NCI-H2227 (cell line): Measurements from ENCODE around the gene VSIG10.

Experiments used
- DNase-seq: peaks from one replicate; lab custom pipeline; 2025; ENCODE audit not compliant: unreplicated experiment; lab: John Stamatoyannopoulos, UW

The VSIG10 gene

DNA sequence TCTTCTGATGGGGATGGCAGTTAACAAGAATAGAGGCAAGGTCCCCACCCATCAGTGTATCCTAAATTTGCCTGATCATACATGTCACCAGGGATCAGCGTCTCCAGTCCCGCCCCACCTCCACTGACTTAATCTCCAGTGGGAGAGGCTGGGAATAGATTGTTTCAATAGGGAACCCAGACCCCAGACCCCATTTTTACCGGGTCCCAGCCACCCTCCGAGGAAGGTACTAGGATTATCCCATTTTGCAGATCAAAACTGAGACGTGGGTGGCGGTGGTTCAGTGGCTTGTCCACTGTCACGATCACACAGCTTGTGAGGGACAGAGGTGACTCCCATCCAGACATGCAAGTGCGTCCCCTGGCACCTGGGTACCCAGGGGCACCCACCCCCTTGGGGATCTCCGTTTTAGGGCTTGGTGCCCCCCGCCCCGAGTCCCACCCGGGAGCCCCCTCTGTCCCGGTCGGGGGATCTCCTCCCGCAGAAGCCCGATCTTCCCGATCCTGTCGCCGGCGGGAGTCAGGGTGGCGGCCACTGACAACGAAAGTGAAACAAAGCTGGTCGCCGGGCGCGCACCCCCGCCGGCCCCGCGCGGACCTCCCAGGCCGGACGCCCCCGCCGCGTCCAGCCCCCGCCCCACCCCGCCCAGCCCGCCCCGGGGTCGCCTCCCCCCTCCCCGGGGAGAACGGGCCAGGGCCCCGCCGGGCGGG lies 43.4 kb downstream of the VSIG10 start:
- DNase-seq, result peak; percentile 40

- DNase-seq, result no peak
Observed at GRCh38 chr12:118059341-118060191, 44.2 kb downstream of the VSIG10 start.

GRCh38 chr12:118058881-118059280 lies 44.9 kb downstream of the VSIG10 start:
- no peak for DNase-seq

GRCh38 chr12:118058227-118058626 lies 45.6 kb downstream of the VSIG10 start:
- DNase-seq, result no peak

GRCh38 chr12:118055865-118056773 lies 47.7 kb downstream of the VSIG10 start:
- no peak for DNase-seq

DNA sequence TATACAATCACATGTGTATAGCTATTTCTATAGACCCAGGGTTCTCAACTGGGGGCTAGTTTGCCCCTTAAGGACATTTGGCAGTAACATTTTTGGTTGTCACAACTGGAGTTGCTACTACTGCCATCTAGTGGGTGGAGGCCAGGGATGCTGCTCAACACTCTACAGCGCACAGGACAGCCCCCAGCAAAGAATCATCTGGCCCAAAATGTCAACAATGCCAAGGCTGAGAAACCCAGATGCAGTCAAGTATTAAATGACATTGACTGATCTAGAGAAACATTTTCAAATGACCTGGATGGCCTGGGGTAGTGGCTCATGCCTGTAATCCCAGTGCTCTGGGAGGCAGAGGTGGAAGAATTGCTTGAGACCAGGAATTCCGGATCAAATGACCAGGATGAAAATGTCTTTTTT lies 48.7 kb downstream of the VSIG10 start:
- peak; percentile 23 for DNase-seq

- DNase-seq, result no peak
Observed at GRCh38 chr12:118053071-118053985, 50.5 kb downstream of the VSIG10 start.

DNA sequence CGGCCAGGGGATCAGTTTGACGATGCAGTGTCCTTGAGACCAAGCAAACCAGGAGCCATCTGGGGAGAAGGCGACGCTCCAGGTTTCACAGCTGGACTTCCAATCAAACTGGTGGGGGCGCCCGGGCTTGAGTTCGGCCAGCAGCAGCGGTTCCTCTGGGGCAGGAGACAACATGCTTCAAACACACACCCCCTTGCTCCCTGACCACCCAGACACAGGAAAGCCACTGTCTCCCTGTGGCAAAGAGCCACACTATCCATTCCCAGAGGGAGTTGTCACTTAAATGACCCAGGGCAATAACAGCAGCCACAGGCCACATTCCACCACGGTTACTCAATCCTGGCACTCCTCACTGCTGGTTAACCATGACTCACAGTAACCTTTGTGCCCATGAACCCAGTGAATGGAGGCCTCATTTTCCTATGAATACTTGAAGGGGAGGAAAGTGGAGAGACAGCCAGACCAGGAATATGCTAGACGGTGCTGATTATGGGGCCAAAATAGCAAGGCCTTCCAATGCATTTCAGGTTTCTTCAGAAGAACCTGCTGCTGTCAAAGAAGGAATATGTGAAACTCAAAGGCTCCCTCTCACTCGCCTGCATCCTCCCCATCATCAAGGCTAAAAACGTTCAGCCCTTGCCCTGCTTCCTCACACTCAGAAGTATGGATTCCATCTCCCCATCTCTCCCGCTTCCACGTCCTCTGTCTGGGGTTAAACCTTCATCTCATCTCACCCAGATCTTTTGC lies 51.3 kb downstream of the VSIG10 start:
- DNase-seq, result no peak

DNA sequence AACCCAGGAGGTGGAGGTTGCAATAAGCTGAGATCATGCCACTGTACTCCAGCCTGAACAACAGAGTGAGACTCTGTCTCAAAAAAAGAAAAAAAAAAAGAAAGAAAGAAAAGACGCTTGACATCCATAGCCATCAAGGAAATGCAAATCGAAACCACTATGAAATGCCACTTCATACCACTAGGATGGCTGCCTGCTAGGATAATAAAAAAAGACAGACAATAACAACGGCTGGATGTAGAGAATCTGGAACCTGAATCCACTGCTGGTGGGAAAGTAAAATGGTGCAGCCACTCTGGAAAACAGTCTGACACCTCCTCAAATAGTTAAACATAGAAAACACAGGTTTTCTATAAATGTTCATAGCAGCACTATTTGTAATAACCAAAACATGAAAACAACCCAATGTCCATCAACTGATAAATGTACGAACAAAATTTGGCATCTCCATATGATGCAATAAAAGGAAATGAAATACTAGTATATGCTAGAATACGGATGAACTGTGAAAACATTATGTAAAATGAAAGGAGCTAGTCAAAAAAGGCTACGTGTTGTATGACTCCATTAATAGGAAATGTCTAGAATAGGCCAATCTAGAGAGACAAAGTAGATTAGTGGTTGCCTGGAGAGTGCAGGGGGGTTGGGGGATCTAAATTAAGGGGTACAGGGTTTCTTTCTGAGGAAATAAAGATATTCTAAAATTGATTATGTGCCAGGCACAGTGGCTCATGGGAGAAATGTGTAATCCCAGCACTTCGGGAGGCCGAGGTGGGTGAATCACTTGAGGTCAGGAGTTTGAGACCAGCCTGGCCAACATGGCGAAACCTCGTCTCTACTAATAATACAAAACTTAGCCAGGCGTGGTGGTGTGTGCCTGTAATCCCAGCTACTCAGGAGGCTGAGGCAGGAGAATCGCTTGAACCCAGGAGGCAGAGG lies 52.6 kb downstream of the VSIG10 start:
- no peak for DNase-seq

- DNase-seq, result no peak
Observed at GRCh38 chr12:118046430-118046829, 57.4 kb downstream of the VSIG10 start.

GRCh38 chr12:118044577-118044976 lies 59.2 kb downstream of the VSIG10 start:
- DNase-seq, result no peak

GRCh38 chr12:118044075-118044474 lies 59.7 kb downstream of the VSIG10 start:
- no peak for DNase-seq

DNA sequence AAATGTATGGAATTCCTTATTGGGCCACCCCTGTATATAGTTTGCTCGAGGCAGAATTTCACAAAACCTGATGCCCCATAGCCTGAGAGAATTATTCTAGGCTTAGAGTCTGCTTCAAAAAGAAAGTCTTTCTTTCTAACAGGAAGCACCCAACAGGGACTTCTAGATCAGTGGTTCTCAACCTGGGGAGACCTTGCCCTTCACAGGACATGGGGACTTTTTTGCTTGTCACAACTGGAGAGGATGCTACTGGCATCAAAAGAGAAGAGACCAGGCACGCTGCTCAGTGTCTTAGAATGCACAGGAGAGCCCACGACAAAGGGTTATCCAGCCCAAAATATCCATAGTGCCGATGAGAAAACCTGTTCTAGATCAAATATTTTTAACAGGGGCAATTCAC lies 61.7 kb downstream of the VSIG10 start:
- no peak for DNase-seq

DNA sequence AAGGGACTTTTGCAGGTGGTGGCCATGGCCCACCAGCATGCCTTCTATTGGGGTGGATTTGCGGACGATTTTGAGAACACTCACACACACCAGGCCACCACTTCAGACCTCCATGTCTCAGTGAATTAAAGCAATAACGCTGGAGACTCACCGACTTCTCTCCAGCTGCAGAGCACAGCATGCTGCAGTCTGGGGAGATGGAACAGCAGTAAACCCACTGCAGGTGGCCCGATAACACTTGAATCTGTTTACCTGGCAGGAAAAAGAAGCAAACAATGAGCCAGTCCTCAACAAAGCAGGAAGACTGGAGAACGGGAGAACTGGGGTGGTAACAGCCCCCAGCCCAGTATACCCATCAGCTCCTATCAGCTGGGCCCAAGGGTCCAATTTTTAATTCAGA lies 65.7 kb downstream of the VSIG10 start:
- DNase-seq, result no peak

- DNase-seq, result no peak
Observed at GRCh38 chr12:118036672-118037411, 67.0 kb downstream of the VSIG10 start.

DNA sequence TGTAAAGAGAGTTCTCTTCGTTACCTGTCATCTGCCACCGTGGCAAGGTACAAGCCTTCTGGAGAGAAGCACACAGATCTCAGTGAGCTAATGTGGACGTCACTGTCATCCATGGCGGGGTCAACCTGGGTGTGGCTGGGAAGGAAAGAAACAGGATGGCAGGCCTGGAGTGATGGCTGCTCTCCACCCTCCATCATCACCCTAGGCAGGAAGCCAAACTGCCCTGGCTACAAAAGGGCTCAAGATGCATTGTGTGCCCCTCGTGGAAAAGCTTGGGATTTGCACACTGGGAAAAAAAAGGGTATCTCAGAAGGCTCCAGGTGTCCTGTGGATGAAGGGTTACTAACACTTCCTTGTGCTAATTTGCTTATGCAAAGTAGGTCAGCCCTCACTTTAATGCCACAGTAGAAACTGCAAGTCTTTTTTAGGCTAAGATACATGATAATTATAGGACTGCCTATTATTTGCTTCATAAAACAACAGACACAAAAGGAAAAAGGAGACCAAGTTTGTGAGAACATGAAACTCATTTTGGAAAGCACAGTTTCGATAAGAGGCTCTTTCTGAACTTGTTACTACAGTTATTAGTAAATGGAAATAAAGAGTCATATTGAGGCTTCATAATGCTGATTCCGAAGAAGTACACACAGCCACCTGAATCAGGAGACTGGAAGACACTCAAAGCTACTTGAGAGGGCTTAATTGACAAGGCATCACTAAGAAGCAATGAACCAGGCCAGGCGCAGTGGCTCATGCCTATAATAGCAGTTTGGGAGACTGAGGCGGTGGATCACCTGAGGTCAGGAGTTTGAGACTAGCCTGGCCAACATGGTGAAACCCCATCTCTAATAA lies 68.4 kb downstream of the VSIG10 start:
- DNase-seq, result peak; percentile 52
